GM06990 (cell line): ENCODE measurements around the gene TSHZ3.

Source experiments
- DNase-seq: peaks from one replicate; pipeline ENCODE4 v3.0.0-alpha.2; 2011; ENCODE audit not compliant: insufficient read length; ENCODE audit errors: extremely low read depth
- H3K27me3 ChIP-seq: replicated peaks from 2 replicates; pipeline ENCODE4 v1.6.0; 2011; ENCODE audit warnings: low read length; ENCODE audit not compliant: control insufficient read depth, insufficient read depth
- H3K36me3 ChIP-seq: 2 replicates; pipeline ENCODE4 v1.5.1; 2011; ENCODE audit warnings: low read length; ENCODE audit not compliant: control insufficient read depth, insufficient read depth
- H3K4me3 ChIP-seq: replicated peaks from 2 replicates; pipeline ENCODE4 v1.5.1; 2011; ENCODE audit warnings: low read depth, mild to moderate bottlenecking, control low read depth, low read length
- CTCF ChIP-seq: IDR thresholded peaks from 2 replicates; pipeline ENCODE4 v1.5.1; 2011; ENCODE audit warnings: low read length, control low read depth, mild to moderate bottlenecking, inconsistent platforms; ENCODE audit not compliant: insufficient read depth, poor library complexity, severe bottlenecking

The TSHZ3 gene

GRCh38 chr19:31256593-31256960 lies 92.7 kb downstream of the TSHZ3 start:
- Histone ChIP-seq H3K4me3 (no peak overlapping the region), H3K27me3 (no peaks in the 10 kb centered on the region), H3K36me3 (no peaks in the 10 kb centered on the region)
- no peak for TF ChIP-seq CTCF
- no peak for DNase-seq

- DNase-seq, result no peak
- H3K27me3 ChIP-seq, result no peaks in the 10 kb centered on the region
- TF ChIP-seq CTCF, result no peak
- no peak overlapping the region for H3K4me3 ChIP-seq
- no peaks in the 10 kb centered on the region for H3K36me3 ChIP-seq
These were observed 93.2 kb downstream of the TSHZ3 start for GRCh38 chr19:31255831-31256592.

GRCh38 chr19:31255174-31255799 lies 93.9 kb downstream of the TSHZ3 start:
- no peak for TF ChIP-seq CTCF
- H3K36me3 ChIP-seq, result no peaks in the 10 kb centered on the region
- no peak for DNase-seq
- H3K4me3 ChIP-seq, result no peak overlapping the region
- no peaks in the 10 kb centered on the region for H3K27me3 ChIP-seq

GRCh38 chr19:31254611-31255010 lies 94.6 kb downstream of the TSHZ3 start:
- H3K27me3 ChIP-seq, result no peaks in the 10 kb centered on the region
- DNase-seq, result no peak
- no peak for TF ChIP-seq CTCF

GRCh38 chr19:31254180-31254551 lies 95.1 kb downstream of the TSHZ3 start:
- no peak overlapping the region for H3K4me3 ChIP-seq
- no peak for DNase-seq
- H3K27me3 ChIP-seq, result no peaks in the 10 kb centered on the region
- no peak for TF ChIP-seq CTCF
- H3K36me3 ChIP-seq, result no peaks in the 10 kb centered on the region

More at GRCh38 chr19:31254611-31255010, 94.6 kb downstream of the TSHZ3 start:
- H3K4me3 ChIP-seq, result no peak overlapping the region
- no peaks in the 10 kb centered on the region for H3K36me3 ChIP-seq
